SK-N-SH (cell line): Measurements from ENCODE around the gene MAPK9. TPM values are rescaled to one million over a fixed set of nuclear protein-coding genes. Genes with fewer than 3 reads are reported as not detected.

Experiments
- CTCF ChIA-PET: fragments of 300-600, 350-600 bp; formaldehyde crosslinking; extraction: SDS; loops from one replicate; lab custom pipeline; 2021; lab: Yijun Ruan, JAX
- POLR2A ChIA-PET: fragments of 350-600 bp; sonication (Branson Sonifier 250); formaldehyde crosslinking; extraction: SDS; loops from one replicate; lab custom pipeline; 2020; ENCODE audit warnings: antibody characterized with exemption, inconsistent platforms; lab: Yijun Ruan, JAX
- DNase-seq: peaks from one replicate; pipeline ENCODE4 v3.0.0; 2012
- H2AFZ ChIP-seq: fragments of 200-600 bp; sonication (generic); 2 replicates; pipeline ENCODE4 v1.8.1; 2016; ENCODE audit warnings: antibody characterized with exemption, mild to moderate bottlenecking, low read depth
- H3F3A ChIP-seq: fragments of 200-600 bp; sonication (generic); replicated peaks from 2 replicates; pipeline ENCODE3; 2016; ENCODE audit warnings: antibody characterized with exemption, mild to moderate bottlenecking; ENCODE audit not compliant: insufficient read depth
- H3K27ac ChIP-seq, 2 experiments: fragments of 200-500 bp in 1 of 2; fragments of 200-600 bp in 1 of 2; sonication (Bioruptor generic) in 1 of 2; sonication (generic), shearing (Covaris generic) in 1 of 2; 2 replicates each; pipeline versions ENCODE4 v1.5.1 to v1.6.1; 2014 to 2016; ENCODE audit warnings: low read depth in 2 of 2, inconsistent platforms in 1 of 2, low read length in 1 of 2, mild to moderate bottlenecking in 1 of 2, mixed read lengths in 1 of 2
- H3K27me3 ChIP-seq: fragments of 200-600 bp; sonication (generic), shearing (Covaris generic); 2 replicates; pipeline ENCODE4 v1.6.1; 2016; ENCODE audit warnings: mixed run types; ENCODE audit not compliant: insufficient read depth
- H3K36me3 ChIP-seq, 2 experiments: fragments of 200-500 bp in 1 of 2; fragments of 200-600 bp in 1 of 2; sonication (Bioruptor generic) in 1 of 2; sonication (generic) in 1 of 2; replicated peaks in 1 of 2; 2 replicates each; pipeline versions ENCODE3 to v1.5.1; 2014 to 2016; ENCODE audit warnings: low read length in 1 of 2, mild to moderate bottlenecking in 1 of 2; ENCODE audit not compliant: insufficient read depth in 2 of 2, control insufficient read depth in 1 of 2
- H3K4me1 ChIP-seq, 2 experiments: fragments of 200-500 bp in 1 of 2; fragments of 200-600 bp in 1 of 2; sonication (Bioruptor generic) in 1 of 2; sonication (generic), shearing (Covaris generic) in 1 of 2; 2 replicates each; pipeline versions ENCODE4 v1.5.1 to v1.6.1; 2014 to 2016; ENCODE audit warnings: low read depth in 1 of 2, low read length in 1 of 2, mixed run types in 1 of 2; ENCODE audit not compliant: insufficient read depth in 2 of 2, control insufficient read depth in 1 of 2
- H3K4me2 ChIP-seq: fragments of 200-600 bp; sonication (generic), shearing (Covaris generic); 2 replicates; pipeline ENCODE4 v1.6.1; 2017; ENCODE audit warnings: mixed run types
- H3K4me3 ChIP-seq, 2 experiments: fragments of 200-500 bp in 1 of 2; fragments of 200-600 bp in 1 of 2; sonication (Bioruptor generic) in 1 of 2; sonication (generic), shearing (Covaris generic) in 1 of 2; 2 replicates each; pipeline versions ENCODE4 v1.5.1 to v1.8.1; 2014 to 2016; ENCODE audit warnings: low read depth in 2 of 2, inconsistent platforms in 1 of 2, low read length in 1 of 2, mild to moderate bottlenecking in 1 of 2, mixed read lengths in 1 of 2, moderate library complexity in 1 of 2
- H3K79me2 ChIP-seq: fragments of 200-600 bp; sonication (generic); 2 replicates; pipeline ENCODE4 v1.8.1; 2017; ENCODE audit warnings: mild to moderate bottlenecking; ENCODE audit not compliant: insufficient read depth
- H3K9ac ChIP-seq: fragments of 200-600 bp; sonication (generic); 2 replicates; pipeline ENCODE4 v1.6.1; 2017; ENCODE audit warnings: mixed run types
- H3K9me2 ChIP-seq: fragments of 200-600 bp; sonication (generic); 2 replicates; pipeline ENCODE4 v1.6.1; 2017; ENCODE audit warnings: mixed run types
- H3K9me3 ChIP-seq: fragments of 200-600 bp; sonication (generic); 2 replicates; pipeline ENCODE4 v1.6.1; 2017; ENCODE audit warnings: mixed run types, mild to moderate bottlenecking, moderate library complexity
- H4K20me1 ChIP-seq: fragments of 200-600 bp; sonication (generic); 2 replicates; pipeline ENCODE4 v1.6.1; 2017; ENCODE audit warnings: mild to moderate bottlenecking, mixed run types; ENCODE audit not compliant: insufficient read depth
- EP300 ChIP-seq, 2 experiments: IDR thresholded peaks; 2 replicates each; pipeline versions ENCODE4 v1.4.0 to v1.6.1; 2012; ENCODE audit warnings: borderline replicate concordance in 1 of 2, low read depth in 1 of 2, low read length in 1 of 2
- FOXM1 ChIP-seq: IDR thresholded peaks from 2 replicates; pipeline ENCODE4 v1.4.0; 2012; ENCODE audit warnings: low read depth, mild to moderate bottlenecking
- GABPA ChIP-seq: IDR thresholded peaks from 2 replicates; pipeline ENCODE4 v1.4.0; 2012; ENCODE audit warnings: low read depth, mild to moderate bottlenecking
- IRF3 ChIP-seq: fragments of 150-350 bp; IDR thresholded peaks from 2 replicates; pipeline ENCODE4 v1.6.1; 2016; ENCODE audit warnings: mild to moderate bottlenecking, low read depth, low read length
- JUND ChIP-seq: IDR thresholded peaks from 2 replicates; pipeline ENCODE4 v1.4.0; 2012
- MAX ChIP-seq: IDR thresholded peaks from 2 replicates; pipeline ENCODE4 v1.4.0; 2012; ENCODE audit warnings: low read depth
- MEF2A ChIP-seq: IDR thresholded peaks from 2 replicates; pipeline ENCODE4 v1.4.0; 2012; ENCODE audit warnings: low read depth, borderline replicate concordance
- MXI1 ChIP-seq: IDR thresholded peaks from 2 replicates; pipeline ENCODE4 v1.6.1; 2012; ENCODE audit warnings: mild to moderate bottlenecking, low read depth, low read length, improper control_type of control experiment
- NFIC ChIP-seq: IDR thresholded peaks from 2 replicates; pipeline ENCODE4 v1.4.0; 2012; ENCODE audit warnings: borderline replicate concordance
- REST ChIP-seq: IDR thresholded peaks from 2 replicates; pipeline ENCODE4 v1.6.1; 2012; ENCODE audit warnings: mild to moderate bottlenecking, low read depth, low read length, moderate library complexity
- RXRA ChIP-seq: IDR thresholded peaks from 2 replicates; pipeline ENCODE4 v1.4.0; 2012; ENCODE audit warnings: low read depth, mild to moderate bottlenecking, borderline replicate concordance
- SIN3A ChIP-seq: IDR thresholded peaks from 2 replicates; pipeline ENCODE4 v1.6.1; 2012; ENCODE audit warnings: low read depth, mild to moderate bottlenecking, low read length, moderate library complexity, borderline replicate concordance
- YY1 ChIP-seq: IDR thresholded peaks from 2 replicates; pipeline ENCODE4 v1.4.0; 2012; ENCODE audit warnings: low read depth, mild to moderate bottlenecking
- ZBTB33 ChIP-seq: IDR thresholded peaks from 2 replicates; pipeline ENCODE4 v1.4.0; 2012; ENCODE audit warnings: low read depth, borderline replicate concordance
- WGBS: methylation state at CpG from one replicate; pipeline ENCODE4 v1.1.6; 2017; ENCODE audit warnings: low lambda C conversion rate; 5-methylcytosine and 5-hydroxymethylcytosine counted together
- polyA plus RNA-seq, 3 experiments: library from polyadenylated mRNA; depleted of rRNA; stranded (reverse); fragments of >200 nt; gene quantifications; 2 replicates each; pipeline ENCODE4 v1.2.3, GENCODE V29; 2012

Gene MAPK9
- polyA plus RNA-seq, 1 of the 3 experiments (the other 2 are of a cell fraction): 23.9 TPM

DNA sequence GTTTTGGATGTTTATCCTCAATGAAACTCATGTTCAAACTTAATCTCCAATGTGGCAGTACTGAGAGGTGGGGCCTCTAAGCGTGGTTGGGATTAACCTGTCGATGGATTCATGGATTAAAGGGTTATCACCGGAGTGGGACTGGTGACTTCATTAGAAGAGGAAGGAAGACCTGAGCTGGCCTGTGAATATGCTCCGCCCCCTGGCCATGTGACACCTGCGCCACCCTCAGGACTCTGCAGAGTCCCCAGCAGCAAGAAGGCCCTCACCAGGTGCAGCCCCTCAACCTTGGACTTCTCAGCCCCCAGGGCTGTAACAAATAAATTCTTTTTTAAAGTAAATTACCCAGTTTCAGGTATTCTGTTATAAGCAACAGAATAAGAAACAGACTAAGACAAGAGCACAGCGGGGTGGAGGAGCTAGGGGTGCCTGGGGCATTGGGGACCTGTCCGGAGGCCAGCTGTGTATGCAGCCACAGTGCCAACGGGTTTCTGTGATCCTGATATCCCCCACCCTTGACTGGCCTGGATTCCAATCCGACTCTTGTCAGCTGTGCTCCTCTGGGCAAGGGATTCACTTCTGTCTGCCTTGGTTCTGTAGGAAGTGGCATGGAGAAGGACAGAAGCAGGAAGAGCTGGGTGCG, 3.2 kb upstream of the MAPK9 start (continued):
- TF ChIP-seq MAX: no peak
- TF ChIP-seq JUND: no peak
- no peak for TF ChIP-seq EP300 (IDR thresholded peaks at IDR 0.05; ENCODE audit: borderline replicate concordance in 1 of 2, low read depth in 1 of 2, low read length in 1 of 2)

DNA sequence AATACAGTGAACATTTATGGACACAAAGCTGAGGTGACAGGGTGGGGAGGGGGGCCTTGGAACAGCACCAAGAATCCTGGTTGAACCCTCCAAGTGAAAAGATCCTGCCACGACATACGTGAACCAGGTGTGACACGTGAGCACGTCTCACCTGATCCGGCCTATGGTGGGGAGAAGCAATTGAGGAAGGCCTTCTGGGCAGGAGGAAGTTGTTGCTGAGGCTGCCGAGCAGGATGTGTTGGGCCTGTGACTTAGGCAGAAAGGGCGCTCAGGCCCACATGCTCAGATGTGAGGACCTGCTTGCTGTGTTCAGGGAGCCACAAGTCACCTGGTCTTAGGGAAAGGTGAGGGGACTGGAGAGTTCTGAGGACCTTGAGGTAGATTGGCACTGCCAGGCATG, 2.5 kb upstream of the MAPK9 start:
- no peak overlapping the region for H3K4me2 ChIP-seq
- TF ChIP-seq FOXM1: no peak
- no peak for TF ChIP-seq SIN3A
- TF ChIP-seq NFIC: no peak
- TF ChIP-seq MEF2A: no peak
- TF ChIP-seq MXI1: no peak
- TF ChIP-seq IRF3: no peak
- no peak for TF ChIP-seq RXRA
- no peak for TF ChIP-seq YY1
- TF ChIP-seq REST: no peak
- TF ChIP-seq GABPA: no peak
- no peak for TF ChIP-seq ZBTB33
- H3K36me3 ChIP-seq: no peaks in the 10 kb centered on the region
- no peak overlapping the region for H3K9ac ChIP-seq
- DNase-seq: no peak
- peaks cover 28% of the 10 kb centered on the region for H3K79me2 ChIP-seq
- no peak overlapping the region for H3K4me3 ChIP-seq
- ChIA-PET POLR2A (interaction anchor here (1.3 to 1.8 kb wide), 4 partner anchors 10 to 34 kb away, joined by 4 to 6 read pairs (median 4); no protein-coding TSS in a partner anchor), CTCF (interaction anchor here (0.6 to 7.6 kb wide), 29 partner anchors 10 to 207 kb away, joined by 3 to 171 read pairs (median 6); partner anchors contain the start of genes GFPT2 and RASGEF1C)
- no peak overlapping the region for H2AFZ ChIP-seq
- peaks cover 0 to 22% of the 10 kb centered on the region in 2 experiments; a peak in 2 of 4 replicates for H3K4me1 ChIP-seq
- no peaks in the 10 kb centered on the region for H3K9me2 ChIP-seq
- H4K20me1 ChIP-seq: peaks cover 8% of the 10 kb centered on the region; the same call in 1 of the 2 replicates
- H3K9me3 ChIP-seq: no peaks in the 10 kb centered on the region
- WGBS: 98% methylated on average over 7 of the region's 7 CpGs
- no peaks in the 10 kb centered on the region for H3K27me3 ChIP-seq
- H3F3A ChIP-seq: peaks cover 3% of the 10 kb centered on the region
- no peak overlapping the region for H3K27ac ChIP-seq
